OCI-LY1 (cell line): ENCODE measurements around the gene NFIX.

Experiments used
- EZH2 ChIP-seq: fragments of 200-600 bp; sonication (generic), shearing (Covaris generic); IDR thresholded peaks from 2 replicates; pipeline ENCODE4 v1.8.0; 2017; ENCODE audit warnings: borderline replicate concordance, mixed run types, mild to moderate bottlenecking, antibody characterized with exemption, low read length, moderate library complexity, mixed read lengths
- TF ChIP-seq, protein P1 (sequence below): fragments of 200-600 bp; sonication (generic), shearing (Covaris generic); IDR thresholded peaks from 2 replicates; pipeline ENCODE4 v1.5.1; 2017; ENCODE audit warnings: mild to moderate bottlenecking, antibody characterized with exemption, low read length, moderate library complexity, mixed read lengths

GRCh38 chr19:13089139-13089856 lies 94.0 kb downstream of the NFIX start:
- TF ChIP-seq, protein P1, sequence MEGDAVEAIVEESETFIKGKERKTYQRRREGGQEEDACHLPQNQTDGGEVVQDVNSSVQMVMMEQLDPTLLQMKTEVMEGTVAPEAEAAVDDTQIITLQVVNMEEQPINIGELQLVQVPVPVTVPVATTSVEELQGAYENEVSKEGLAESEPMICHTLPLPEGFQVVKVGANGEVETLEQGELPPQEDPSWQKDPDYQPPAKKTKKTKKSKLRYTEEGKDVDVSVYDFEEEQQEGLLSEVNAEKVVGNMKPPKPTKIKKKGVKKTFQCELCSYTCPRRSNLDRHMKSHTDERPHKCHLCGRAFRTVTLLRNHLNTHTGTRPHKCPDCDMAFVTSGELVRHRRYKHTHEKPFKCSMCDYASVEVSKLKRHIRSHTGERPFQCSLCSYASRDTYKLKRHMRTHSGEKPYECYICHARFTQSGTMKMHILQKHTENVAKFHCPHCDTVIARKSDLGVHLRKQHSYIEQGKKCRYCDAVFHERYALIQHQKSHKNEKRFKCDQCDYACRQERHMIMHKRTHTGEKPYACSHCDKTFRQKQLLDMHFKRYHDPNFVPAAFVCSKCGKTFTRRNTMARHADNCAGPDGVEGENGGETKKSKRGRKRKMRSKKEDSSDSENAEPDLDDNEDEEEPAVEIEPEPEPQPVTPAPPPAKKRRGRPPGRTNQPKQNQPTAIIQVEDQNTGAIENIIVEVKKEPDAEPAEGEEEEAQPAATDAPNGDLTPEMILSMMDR = peak; percentile 43; the same call in 1 of the 2 replicates
- no peak for TF ChIP-seq EZH2
